K562 (cell line): ENCODE data around the gene PSRC1. TPM values are rescaled to one million over a fixed set of nuclear protein-coding genes. Genes with fewer than 3 reads are reported as not detected.
A peak's percentile ranks its signal among the peaks of the same experiment; 100 is the strongest.

ENCODE experiments used
- HDAC2 ChIP-seq: fragments of 450-650 bp; IDR thresholded peaks from 2 replicates; pipeline ENCODE4 v1.6.1; 2016; ENCODE audit warnings: mild to moderate bottlenecking
- HOMEZ ChIP-seq: fragments of 250-450 bp; sonication (Bioruptor Pico); IDR thresholded peaks from 2 replicates; pipeline ENCODE4 v1.4.0; 2020; ENCODE audit warnings: mild to moderate bottlenecking, moderate library complexity
- MNT ChIP-seq, 2 experiments: fragments of 450-650 bp; conservative IDR thresholded peaks; 2 replicates each; pipeline ENCODE4 v1.6.1; 2017; ENCODE audit warnings: mild to moderate bottlenecking in 2 of 2, moderate library complexity in 2 of 2
- NR1H2 ChIP-seq: sonication (generic); formaldehyde crosslinking; IDR thresholded peaks from 2 replicates; pipeline ENCODE4 v1.4.0; 2020; ENCODE audit warnings: mild to moderate bottlenecking, missing genetic modification reagents
- SP1 ChIP-seq: sonication (generic); formaldehyde crosslinking; IDR thresholded peaks from 2 replicates; pipeline ENCODE4 v1.8.1; 2022; ENCODE audit warnings: mild to moderate bottlenecking, missing genetic modification reagents
- TAL1 ChIP-seq: fragments of 450-650 bp; IDR thresholded peaks from 2 replicates; pipeline ENCODE4 v1.6.1; 2016; ENCODE audit warnings: mild to moderate bottlenecking
- USF2 ChIP-seq: sonication (generic); formaldehyde crosslinking; IDR thresholded peaks from 2 replicates; pipeline ENCODE4 v1.5.0; 2020; ENCODE audit warnings: missing genetic modification reagents
- ZNF165 ChIP-seq: fragments of 250-450 bp; sonication (Bioruptor Pico); IDR thresholded peaks from 2 replicates; pipeline ENCODE4 v1.4.0; 2020; ENCODE audit warnings: borderline replicate concordance
- ZNF280B ChIP-seq: fragments of 250-450 bp; sonication (Bioruptor Pico); IDR thresholded peaks from 2 replicates; pipeline ENCODE4 v1.5.1; 2021; ENCODE audit warnings: mild to moderate bottlenecking
- ZNF324 ChIP-seq: fragments of 250-450 bp; sonication (Bioruptor Pico); IDR thresholded peaks from 2 replicates; pipeline ENCODE4 v1.4.0; 2020; ENCODE audit warnings: mild to moderate bottlenecking
- ZNF695 ChIP-seq: fragments of 450-650 bp; formaldehyde crosslinking; IDR thresholded peaks from 2 replicates; pipeline ENCODE4 v1.4.0; 2020; ENCODE audit warnings: mild to moderate bottlenecking, moderate library complexity
- ZNF764 ChIP-seq: fragments of 250-450 bp; sonication (Bioruptor Pico); IDR thresholded peaks from 2 replicates; pipeline ENCODE4 v1.4.0; 2020; ENCODE audit warnings: low read depth, mild to moderate bottlenecking, moderate library complexity
- ZNF77 ChIP-seq: fragments of 250-450 bp; sonication (Bioruptor Pico); IDR thresholded peaks from 2 replicates; pipeline ENCODE4 v1.5.0; 2020
- polyA plus RNA-seq, 8 experiments: library from polyadenylated mRNA; depleted of rRNA in 4 of 8; stranded (reverse) in 5 of 8; unstranded in 3 of 8; fragments of >200 nt; fragmentation: Nextera tagmentation in 2 of 8; fragmentation: Illumina TruSeq in 1 of 8; extraction: Ambion mirVana in 2 of 8; extraction: Trizol in 1 of 8; gene quantifications; 2 replicates each; pipeline versions ENCODE4 v1.2.1 to v1.2.3, GENCODE V29; 2011 to 2014; ENCODE audit warnings: inconsistent platforms in 1 of 8, missing spikeins in 1 of 8
- total RNA-seq, 7 experiments: library from RNA; depleted of rRNA in 6 of 7; stranded (reverse); fragments of >200 nt in 6 of 7; fragmentation: Illumina TruSeq in 2 of 7; extraction: Trizol in 2 of 7; gene quantifications; 2 replicates each; pipeline versions ENCODE4 v1.2.1 to v1.2.3, GENCODE V29; 2011 to 2021; ENCODE audit warnings: low replicate concordance in 1 of 7
- TF ChIP-seq, protein P1 (sequence below), 2 experiments: fragments of 150-350 bp in 1 of 2; IDR thresholded peaks; 2 replicates each; pipeline ENCODE4 v1.6.1; 2012 to 2016; ENCODE audit warnings: low read depth in 2 of 2, low read length in 2 of 2, mild to moderate bottlenecking in 1 of 2, moderate library complexity in 1 of 2
- TF ChIP-seq, protein P2 (sequence below): fragments of 250-450 bp; sonication (Bioruptor Pico); IDR thresholded peaks from 2 replicates; pipeline ENCODE4 v1.5.0; 2022; ENCODE audit warnings: mild to moderate bottlenecking

PSRC1 gene
- total and polyA plus RNA-seq, 9 of the 15 experiments (the other 6 are each of a cell fraction or from before 2014, with no cell fraction given), result 6.5 to 65.2 (median 39.3) TPM

- TF ChIP-seq ZNF280B (CRISPR knock-in tag) (0 out of 2 replicates have a peak, but pooled peaks have one; percentile 11), ZNF764 (peak; percentile 19; the same call in 1 of the 2 replicates), HOMEZ (CRISPR knock-in tag) (no peak), SP1 (CRISPR knock-in tag) (peak; percentile 54; the same call in 1 of the 2 replicates), ZNF324 (no peak), TAL1 (no peak), NR1H2 (CRISPR knock-in tag) (no peak), USF2 (CRISPR knock-in tag) (no peak), ZNF77 (no peak), MNT (conservative IDR thresholded peaks at IDR 0.05) (no peak), ZNF165 (CRISPR knock-in tag) (no peak), ZNF695 (CRISPR knock-in tag) (no peak), HDAC2 (no peak)
- TF ChIP-seq, protein P1, sequence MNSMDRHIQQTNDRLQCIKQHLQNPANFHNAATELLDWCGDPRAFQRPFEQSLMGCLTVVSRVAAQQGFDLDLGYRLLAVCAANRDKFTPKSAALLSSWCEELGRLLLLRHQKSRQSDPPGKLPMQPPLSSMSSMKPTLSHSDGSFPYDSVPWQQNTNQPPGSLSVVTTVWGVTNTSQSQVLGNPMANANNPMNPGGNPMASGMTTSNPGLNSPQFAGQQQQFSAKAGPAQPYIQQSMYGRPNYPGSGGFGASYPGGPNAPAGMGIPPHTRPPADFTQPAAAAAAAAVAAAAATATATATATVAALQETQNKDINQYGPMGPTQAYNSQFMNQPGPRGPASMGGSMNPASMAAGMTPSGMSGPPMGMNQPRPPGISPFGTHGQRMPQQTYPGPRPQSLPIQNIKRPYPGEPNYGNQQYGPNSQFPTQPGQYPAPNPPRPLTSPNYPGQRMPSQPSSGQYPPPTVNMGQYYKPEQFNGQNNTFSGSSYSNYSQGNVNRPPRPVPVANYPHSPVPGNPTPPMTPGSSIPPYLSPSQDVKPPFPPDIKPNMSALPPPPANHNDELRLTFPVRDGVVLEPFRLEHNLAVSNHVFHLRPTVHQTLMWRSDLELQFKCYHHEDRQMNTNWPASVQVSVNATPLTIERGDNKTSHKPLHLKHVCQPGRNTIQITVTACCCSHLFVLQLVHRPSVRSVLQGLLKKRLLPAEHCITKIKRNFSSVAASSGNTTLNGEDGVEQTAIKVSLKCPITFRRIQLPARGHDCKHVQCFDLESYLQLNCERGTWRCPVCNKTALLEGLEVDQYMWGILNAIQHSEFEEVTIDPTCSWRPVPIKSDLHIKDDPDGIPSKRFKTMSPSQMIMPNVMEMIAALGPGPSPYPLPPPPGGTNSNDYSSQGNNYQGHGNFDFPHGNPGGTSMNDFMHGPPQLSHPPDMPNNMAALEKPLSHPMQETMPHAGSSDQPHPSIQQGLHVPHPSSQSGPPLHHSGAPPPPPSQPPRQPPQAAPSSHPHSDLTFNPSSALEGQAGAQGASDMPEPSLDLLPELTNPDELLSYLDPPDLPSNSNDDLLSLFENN (IDR thresholded peaks at IDR 0.05; ENCODE audit: low read depth in 2 of 2, low read length in 2 of 2), result no peak
- TF ChIP-seq, protein P2, sequence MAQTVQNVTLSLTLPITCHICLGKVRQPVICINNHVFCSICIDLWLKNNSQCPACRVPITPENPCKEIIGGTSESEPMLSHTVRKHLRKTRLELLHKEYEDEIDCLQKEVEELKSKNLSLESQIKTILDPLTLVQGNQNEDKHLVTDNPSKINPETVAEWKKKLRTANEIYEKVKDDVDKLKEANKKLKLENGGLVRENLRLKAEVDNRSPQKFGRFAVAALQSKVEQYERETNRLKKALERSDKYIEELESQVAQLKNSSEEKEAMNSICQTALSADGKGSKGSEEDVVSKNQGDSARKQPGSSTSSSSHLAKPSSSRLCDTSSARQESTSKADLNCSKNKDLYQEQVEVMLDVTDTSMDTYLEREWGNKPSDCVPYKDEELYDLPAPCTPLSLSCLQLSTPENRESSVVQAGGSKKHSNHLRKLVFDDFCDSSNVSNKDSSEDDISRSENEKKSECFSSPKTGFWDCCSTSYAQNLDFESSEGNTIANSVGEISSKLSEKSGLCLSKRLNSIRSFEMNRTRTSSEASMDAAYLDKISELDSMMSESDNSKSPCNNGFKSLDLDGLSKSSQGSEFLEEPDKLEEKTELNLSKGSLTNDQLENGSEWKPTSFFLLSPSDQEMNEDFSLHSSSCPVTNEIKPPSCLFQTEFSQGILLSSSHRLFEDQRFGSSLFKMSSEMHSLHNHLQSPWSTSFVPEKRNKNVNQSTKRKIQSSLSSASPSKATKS, result no peak
Observed at GRCh38 chr1:109240158-109241152, 42.5 kb downstream of the PSRC1 start (continued).
